Fibroblast of gingiva (primary cell): Measurements from ENCODE around the gene SGK1.

ENCODE experiments used
- DNase-seq: peaks from one replicate; pipeline ENCODE4 v3.0.0-alpha.2; 2011; ENCODE audit warnings: low read depth

SGK1 gene

GRCh38 chr6:134122775-134123174 lies 195.1 kb downstream of the SGK1 start:
- DNase-seq: no peak

GRCh38 chr6:134119486-134119885 lies 198.4 kb downstream of the SGK1 start:
- no peak for DNase-seq
